IMR-90 (cell line): ENCODE measurements around the gene PCDHA11. TPM values are rescaled to one million over a fixed set of nuclear protein-coding genes. Genes with fewer than 3 reads are reported as not detected.

Experiments used
- ATAC-seq: fragments of 200-7000 bp; cut with Tn5 transposase; 2 replicates; pipeline ENCODE4 v1.9.1; 2020; ENCODE audit warnings: low read depth, mild to moderate bottlenecking, moderate library complexity
- BruUV-seq: library from RNA; stranded (reverse); fragments of 400-500 nt; replicated peaks from 2 replicates; lab custom pipeline; 2021; lab: Mats Ljungman, UMichigan
- CTCF ChIA-PET: fragments of 300-600 bp; formaldehyde crosslinking; extraction: SDS; loops from one replicate; lab custom pipeline; 2021; ENCODE audit warnings: antibody characterized with exemption; lab: Yijun Ruan, JAX
- POLR2A ChIA-PET: fragments of 300-600 bp; sonication (Branson Sonifier 250); formaldehyde crosslinking; loops from one replicate; lab custom pipeline; 2022; ENCODE audit warnings: antibody characterized with exemption; ENCODE audit not compliant: unreplicated experiment; lab: Charles Lee
- DNase-seq: peaks from one replicate; pipeline ENCODE4 v3.0.0; 2013
- H2AFZ ChIP-seq: replicated peaks from 2 replicates; pipeline ENCODE3; 2013; ENCODE audit warnings: low read length, mild to moderate bottlenecking; ENCODE audit not compliant: poor library complexity
- H2AK5ac ChIP-seq: 2 replicates; pipeline ENCODE4 v1.6.1; 2013; ENCODE audit warnings: low read depth, low read length, inconsistent platforms
- H2AK9ac ChIP-seq: replicated peaks from 2 replicates; pipeline ENCODE3; 2013; ENCODE audit warnings: mild to moderate bottlenecking, low read depth, low read length, moderate library complexity; ENCODE audit not compliant: poor library complexity
- H2BK120ac ChIP-seq: 2 replicates; pipeline ENCODE4 v1.6.1; 2013; ENCODE audit warnings: low read depth, low read length, inconsistent platforms
- H2BK15ac ChIP-seq: 3 replicates; pipeline ENCODE4 v1.6.1; 2013; ENCODE audit warnings: low read depth, low read length, inconsistent platforms
- H2BK20ac ChIP-seq: 2 replicates; pipeline ENCODE4 v1.6.1; 2013; ENCODE audit warnings: low read depth, mild to moderate bottlenecking, inconsistent platforms, low read length, moderate library complexity
- H2BK5ac ChIP-seq: 2 replicates; pipeline ENCODE4 v1.6.1; 2013; ENCODE audit warnings: mild to moderate bottlenecking, low read depth, low read length, inconsistent platforms; ENCODE audit not compliant: poor library complexity, severe bottlenecking
- H3K14ac ChIP-seq: replicated peaks from 2 replicates; pipeline ENCODE4 v1.6.1; 2013; ENCODE audit warnings: low read depth, low read length, inconsistent platforms
- H3K18ac ChIP-seq: 2 replicates; pipeline ENCODE4 v1.6.1; 2013; ENCODE audit warnings: low read depth, low read length, control low read depth
- H3K23ac ChIP-seq: 2 replicates; pipeline ENCODE4 v1.6.1; 2013; ENCODE audit warnings: low read depth, low read length, inconsistent platforms
- H3K27ac ChIP-seq: 2 replicates; pipeline ENCODE4 v1.5.1; 2013; ENCODE audit warnings: mild to moderate bottlenecking, control low read depth, low read length; ENCODE audit not compliant: insufficient read depth
- H3K27me3 ChIP-seq: 2 replicates; pipeline ENCODE4 v1.6.1; 2013; ENCODE audit warnings: low read length; ENCODE audit not compliant: control insufficient read depth, insufficient read depth
- H3K36me3 ChIP-seq: 2 replicates; pipeline ENCODE4 v1.6.1; 2013; ENCODE audit warnings: low read length, mixed read lengths; ENCODE audit not compliant: control insufficient read depth, insufficient read depth
- H3K4ac ChIP-seq: 2 replicates; pipeline ENCODE4 v1.6.1; 2013; ENCODE audit warnings: low read depth, low read length, inconsistent platforms
- H3K4me1 ChIP-seq: 2 replicates; pipeline ENCODE4 v1.6.1; 2013; ENCODE audit warnings: low read length, mixed read lengths; ENCODE audit not compliant: control insufficient read depth, insufficient read depth
- H3K4me2 ChIP-seq: 2 replicates; pipeline ENCODE4 v1.6.1; 2013; ENCODE audit warnings: low read depth, mild to moderate bottlenecking, control low read depth, low read length, moderate library complexity
- H3K4me3 ChIP-seq: 2 replicates; pipeline ENCODE4 v1.5.1; 2013; ENCODE audit warnings: low read depth, mild to moderate bottlenecking, control low read depth, low read length, moderate library complexity; ENCODE audit not compliant: insufficient read depth
- H3K56ac ChIP-seq: 2 replicates; pipeline ENCODE4 v1.6.1; 2013; ENCODE audit warnings: low read length, inconsistent platforms; ENCODE audit not compliant: insufficient read depth; ENCODE audit errors: extremely low read depth
- H3K79me1 ChIP-seq, 2 experiments: 2 replicates each; pipeline ENCODE4 v1.6.1; 2013; ENCODE audit warnings: low read length in 2 of 2, inconsistent platforms in 1 of 2, low read depth in 1 of 2
- H3K9ac ChIP-seq: 2 replicates; pipeline ENCODE4 v1.6.1; 2013; ENCODE audit warnings: low read depth, low read length, control low read depth
- H3K9me1 ChIP-seq: 2 replicates; pipeline ENCODE4 v1.6.1; 2013; ENCODE audit warnings: low read length, inconsistent platforms; ENCODE audit not compliant: insufficient read depth
- H3K9me3 ChIP-seq: 2 replicates; pipeline ENCODE4 v1.6.1; 2013; ENCODE audit warnings: low read length; ENCODE audit not compliant: control insufficient read depth, insufficient read depth
- H4K20me1 ChIP-seq: 2 replicates; pipeline ENCODE4 v1.6.1; 2013; ENCODE audit warnings: low read length, inconsistent platforms; ENCODE audit not compliant: insufficient read depth
- H4K5ac ChIP-seq: 2 replicates; pipeline ENCODE4 v1.6.1; 2013; ENCODE audit warnings: mild to moderate bottlenecking, low read depth, low read length, control low read depth
- H4K8ac ChIP-seq, 2 experiments: 2 replicates each; pipeline ENCODE4 v1.6.1; 2013; ENCODE audit warnings: low read depth in 2 of 2, low read length in 2 of 2, control low read depth in 1 of 2, inconsistent platforms in 1 of 2
- H4K91ac ChIP-seq: 2 replicates; pipeline ENCODE4 v1.6.1; 2013; ENCODE audit warnings: low read depth, low read length, inconsistent platforms; ENCODE audit not compliant: insufficient read depth
- BHLHE40 ChIP-seq: fragments of 150-350 bp; IDR thresholded peaks from 2 replicates; pipeline ENCODE4 v1.6.1; 2016; ENCODE audit warnings: mild to moderate bottlenecking, low read depth, low read length
- CEBPB ChIP-seq: IDR thresholded peaks from 2 replicates; pipeline ENCODE4 v1.6.1; 2012; ENCODE audit warnings: low read depth, low read length, improper control_type of control experiment
- CTCF ChIP-seq: conservative IDR thresholded peaks from 2 replicates; pipeline ENCODE4 v1.5.1; 2012; ENCODE audit warnings: mild to moderate bottlenecking, low read depth, low read length, improper control_type of control experiment
- FOS ChIP-seq: fragments of 150-350 bp; IDR thresholded peaks from 2 replicates; pipeline ENCODE4 v1.6.1; 2016; ENCODE audit warnings: low read depth, low read length
- MAFK ChIP-seq: IDR thresholded peaks from 2 replicates; pipeline ENCODE4 v1.6.1; 2012; ENCODE audit warnings: low read depth, low read length, improper control_type of control experiment
- MAZ ChIP-seq: IDR thresholded peaks from 2 replicates; pipeline ENCODE4 v1.6.1; 2012; ENCODE audit warnings: low read depth, mild to moderate bottlenecking, low read length, improper control_type of control experiment, moderate library complexity, borderline replicate concordance
- MXI1 ChIP-seq: IDR thresholded peaks from 2 replicates; pipeline ENCODE4 v1.6.1; 2012; ENCODE audit warnings: low read depth, mild to moderate bottlenecking, low read length, moderate library complexity, borderline replicate concordance
- NFE2L2 ChIP-seq: fragments of 150-350 bp; IDR thresholded peaks from 2 replicates; pipeline ENCODE4 v1.6.1; 2016; ENCODE audit warnings: low read depth, mild to moderate bottlenecking, low read length
- POLR2A ChIP-seq: IDR thresholded peaks from 2 replicates; pipeline ENCODE4 v1.6.1; 2012; ENCODE audit warnings: mild to moderate bottlenecking, low read depth, low read length
- RAD21 ChIP-seq: IDR thresholded peaks from 2 replicates; pipeline ENCODE4 v1.6.1; 2012; ENCODE audit warnings: low read length, improper control_type of control experiment
- RCOR1 ChIP-seq: IDR thresholded peaks from 2 replicates; pipeline ENCODE4 v1.6.1; 2012; ENCODE audit warnings: mild to moderate bottlenecking, low read length, improper control_type of control experiment; ENCODE audit not compliant: insufficient replicate concordance
- RFX5 ChIP-seq: IDR thresholded peaks from 2 replicates; pipeline ENCODE4 v1.8.0; 2012; ENCODE audit warnings: low read depth, mild to moderate bottlenecking, low read length, moderate library complexity
- SMC3 ChIP-seq: fragments of 150-350 bp; IDR thresholded peaks from 2 replicates; pipeline ENCODE4 v1.6.1; 2016; ENCODE audit warnings: low read depth, mild to moderate bottlenecking, antibody characterized with exemption, low read length, moderate library complexity
- WGBS, 2 experiments: methylation state at CpG; one replicate each; pipeline versions ENCODE4 v1.1.5 to v1.1.7; 2013; ENCODE audit warnings: missing lambda C conversion rate in 2 of 2; ENCODE audit not compliant: insufficient read length in 1 of 2; ENCODE audit errors: extremely low coverage in 2 of 2; 5-methylcytosine and 5-hydroxymethylcytosine counted together
- dilution Hi-C: fragments of 300-500 bp; cut with HindIII; formaldehyde crosslinking; loops from one replicate; pipeline ENCODE4 v1.14.3; 2018; ENCODE audit warnings: low sequenced_read_pairs; ENCODE audit not compliant: unreplicated experiment
- in situ Hi-C: fragments of 300-500 bp; cut with MboI; formaldehyde crosslinking; loops from 3 replicates; pipeline ENCODE4 v1.14.3; 2019; ENCODE audit warnings: low sequenced_read_pairs, inconsistent platforms, mixed read lengths
- intact Hi-C: fragments of 100-400 bp; cut with micrococcal nuclease; formaldehyde crosslinking; loops from 2 replicates; pipeline ENCODE4 v1.10.0; 2022
- polyA plus RNA-seq, 3 experiments: library from polyadenylated mRNA; depleted of rRNA; stranded (reverse); fragments of >200 nt; gene quantifications; 2 replicates each; pipeline ENCODE4 v1.2.3, GENCODE V29; 2012; ENCODE audit warnings: low replicate concordance in 1 of 3
- total RNA-seq: library from RNA; depleted of rRNA; stranded (reverse); fragments of >200 nt; gene quantifications from 2 replicates; pipeline ENCODE4 v1.2.3, GENCODE V29; 2012
- TF ChIP-seq, protein P1 (sequence below): fragments of 150-350 bp; IDR thresholded peaks from 2 replicates; pipeline ENCODE4 v1.6.1; 2017; ENCODE audit warnings: mild to moderate bottlenecking, antibody characterized with exemption, low read length, low read depth
- TF ChIP-seq, protein P2 (sequence below): fragments of 150-350 bp; IDR thresholded peaks from 2 replicates; pipeline ENCODE4 v1.6.1; 2016; ENCODE audit warnings: low read depth, mild to moderate bottlenecking, low read length, moderate library complexity, borderline replicate concordance

Gene PCDHA11
- total and polyA plus RNA-seq, 2 of the 4 experiments (the other 2 are of a cell fraction) = under 0.01 TPM; not detected in 1

DNA sequence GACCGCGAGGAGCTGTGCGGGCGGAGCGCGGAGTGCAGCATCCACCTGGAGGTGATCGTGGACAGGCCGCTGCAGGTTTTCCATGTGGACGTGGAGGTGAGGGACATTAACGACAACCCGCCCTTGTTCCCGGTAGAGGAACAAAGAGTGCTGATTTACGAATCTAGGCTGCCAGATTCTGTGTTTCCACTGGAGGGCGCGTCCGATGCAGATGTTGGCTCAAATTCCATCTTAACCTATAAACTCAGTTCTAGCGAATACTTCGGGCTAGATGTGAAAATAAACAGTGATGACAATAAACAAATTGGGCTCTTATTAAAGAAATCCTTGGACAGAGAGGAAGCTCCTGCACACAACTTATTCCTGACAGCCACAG is 40.4 kb upstream of the PCDHA11 start:
- intact Hi-C loops = no loop called here
- in situ Hi-C loops = no loop called here

More for the DNA sequence above, 40.4 kb upstream of the PCDHA11 start:
- Histone ChIP-seq H3K18ac (no peak overlapping the region), H2BK15ac (no peak overlapping the region), H3K23ac (no peak overlapping the region), H2AK9ac (no peak overlapping the region), H3K4ac (no peak overlapping the region), H3K4me1 (no peaks in the 10 kb centered on the region), H3K14ac (no peak overlapping the region), H2AFZ (no peak overlapping the region), H4K5ac (no peak overlapping the region), H2BK120ac (no peak overlapping the region), H3K27me3 (no peaks in the 10 kb centered on the region), H2BK20ac (no peak overlapping the region), H3K9ac (no peak overlapping the region), H3K79me1 (no peaks in the 10 kb centered on the region), H3K56ac (no peak overlapping the region), H2AK5ac (no peak overlapping the region), H3K27ac (no peak overlapping the region), H3K9me1 (no peaks in the 10 kb centered on the region), H4K20me1 (no peaks in the 10 kb centered on the region), H2BK5ac (no peak overlapping the region), H3K36me3 (no peaks in the 10 kb centered on the region), H3K4me2 (no peak overlapping the region), H3K4me3 (no peak overlapping the region), H3K9me3 (peaks cover 12% of the 10 kb centered on the region), H4K91ac (no peak overlapping the region), H4K8ac (no peak overlapping the region)
- POLR2A ChIA-PET = no interaction called here
- no TSS peak for BruUV-seq
- TF ChIP-seq, protein P1, sequence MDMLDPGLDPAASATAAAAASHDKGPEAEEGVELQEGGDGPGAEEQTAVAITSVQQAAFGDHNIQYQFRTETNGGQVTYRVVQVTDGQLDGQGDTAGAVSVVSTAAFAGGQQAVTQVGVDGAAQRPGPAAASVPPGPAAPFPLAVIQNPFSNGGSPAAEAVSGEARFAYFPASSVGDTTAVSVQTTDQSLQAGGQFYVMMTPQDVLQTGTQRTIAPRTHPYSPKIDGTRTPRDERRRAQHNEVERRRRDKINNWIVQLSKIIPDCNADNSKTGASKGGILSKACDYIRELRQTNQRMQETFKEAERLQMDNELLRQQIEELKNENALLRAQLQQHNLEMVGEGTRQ = no peak
- TF ChIP-seq CEBPB (no peak), NFE2L2 (no peak), RFX5 (no peak), MAZ (no peak), BHLHE40 (no peak), CTCF (no peak), MXI1 (no peak), FOS (no peak), RAD21 (no peak), SMC3 (no peak), POLR2A (no peak), MAFK (no peak), RCOR1 (no peak)
- TF ChIP-seq, protein P2, sequence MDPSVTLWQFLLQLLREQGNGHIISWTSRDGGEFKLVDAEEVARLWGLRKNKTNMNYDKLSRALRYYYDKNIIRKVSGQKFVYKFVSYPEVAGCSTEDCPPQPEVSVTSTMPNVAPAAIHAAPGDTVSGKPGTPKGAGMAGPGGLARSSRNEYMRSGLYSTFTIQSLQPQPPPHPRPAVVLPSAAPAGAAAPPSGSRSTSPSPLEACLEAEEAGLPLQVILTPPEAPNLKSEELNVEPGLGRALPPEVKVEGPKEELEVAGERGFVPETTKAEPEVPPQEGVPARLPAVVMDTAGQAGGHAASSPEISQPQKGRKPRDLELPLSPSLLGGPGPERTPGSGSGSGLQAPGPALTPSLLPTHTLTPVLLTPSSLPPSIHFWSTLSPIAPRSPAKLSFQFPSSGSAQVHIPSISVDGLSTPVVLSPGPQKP = no peak
- DNase-seq (no peak), ATAC-seq (no peak)
- dilution Hi-C loops = no loop called here
- no CpG with 5 or more reads among the region's 18 CpGs for WGBS, 2 experiments
- CTCF ChIA-PET = no interaction called here
